ENCODE measurements around the gene PVALEF. TPM values are rescaled to one million over a fixed set of nuclear protein-coding genes. Genes with fewer than 3 reads are reported as not detected.

The PVALEF gene
- total RNA-seq, 1 donor from 2014 or later = not detected

DNA sequence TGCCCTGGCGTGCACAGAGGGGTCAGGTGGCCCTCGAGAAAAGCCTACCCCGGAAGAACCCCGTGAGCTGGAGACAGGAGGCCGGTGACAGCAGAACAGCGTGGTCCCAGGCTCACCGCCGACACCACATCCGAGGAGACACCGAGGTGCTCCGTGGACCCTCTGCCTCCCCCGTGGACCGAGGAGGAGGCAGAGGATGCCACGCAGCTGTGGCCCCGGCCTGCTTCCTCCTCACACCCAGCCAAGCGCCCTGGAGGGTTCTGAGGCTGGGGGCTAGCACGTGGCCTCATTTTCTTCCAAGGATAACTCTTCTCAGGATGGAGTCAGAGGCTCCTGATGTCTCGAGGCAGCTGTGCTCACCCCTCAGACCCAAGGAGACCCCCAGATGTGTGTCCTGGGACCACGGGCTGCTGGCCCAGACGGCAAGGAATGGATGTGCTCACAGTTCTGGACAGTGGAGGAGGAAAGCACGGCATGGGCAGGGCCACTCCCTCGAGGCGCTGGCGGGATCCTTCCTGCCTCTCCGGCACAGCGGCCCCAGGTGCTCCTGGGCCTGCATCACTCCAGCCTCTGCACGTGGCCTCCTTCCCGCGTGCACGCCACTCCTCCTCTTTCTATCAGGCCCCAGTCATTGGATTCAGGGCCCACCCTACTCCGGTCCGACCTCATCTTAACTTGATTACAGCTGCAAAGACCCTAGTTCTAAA lies 4.4 kb upstream of the PVALEF start:
- intact Hi-C loops (cut with micrococcal nuclease) = no loop called here
- H3K9me3 Mint-ChIP-seq = no peaks in the 10 kb centered on the region
- ATAC-seq (ENCODE audit: low read depth) = no peak
- H3K4me3 Mint-ChIP-seq = no peak overlapping the region
- ChIA-PET POLR2A (no interaction called here), CTCF (interaction anchor here (0.6 kb wide), 1 partner anchor 1327 kb away, joined by 3 read pairs; no protein-coding TSS in a partner anchor)
- no peak overlapping the region for H3K27ac Mint-ChIP-seq
- TF ChIP-seq CTCF (IDR thresholded peaks at IDR 0.05) = no peak
- DNase-seq = no peak
- peaks cover 4% of the 10 kb centered on the region for H3K4me1 Mint-ChIP-seq
- H3K27me3 Mint-ChIP-seq = peaks cover 22% of the 10 kb centered on the region
- H3K36me3 Mint-ChIP-seq (ENCODE audit: low read depth) = no peaks in the 10 kb centered on the region

DNA sequence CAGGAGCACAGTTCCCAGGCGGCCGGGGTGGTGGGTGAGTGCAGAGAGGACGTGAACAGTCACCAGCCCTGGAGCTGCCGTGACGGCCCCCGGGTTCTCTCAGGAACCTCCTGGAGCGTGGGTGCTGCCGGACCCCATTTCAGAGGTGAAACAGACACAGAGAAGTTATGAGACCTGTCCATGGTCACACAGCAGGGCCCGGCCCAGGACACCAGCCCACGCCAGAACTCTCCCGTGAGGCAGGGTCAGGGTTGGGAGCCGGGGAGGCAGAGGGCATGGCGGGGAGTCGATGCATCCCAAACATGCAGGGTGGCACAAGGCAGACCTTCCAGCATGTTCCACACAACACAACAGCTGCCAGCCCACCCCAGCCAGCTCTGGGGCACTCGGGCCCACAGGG lies 3.8 kb upstream of the PVALEF start:
- intact Hi-C loops (cut with micrococcal nuclease) = no loop called here
- no peak for TF ChIP-seq CTCF (IDR thresholded peaks at IDR 0.05)
- no peak for DNase-seq
- peaks cover 4% of the 10 kb centered on the region for H3K4me1 Mint-ChIP-seq
- H3K27me3 Mint-ChIP-seq = peaks cover 22% of the 10 kb centered on the region
- ChIA-PET POLR2A (no interaction called here), CTCF (no interaction called here)
- no peaks in the 10 kb centered on the region for H3K9me3 Mint-ChIP-seq
- H3K4me3 Mint-ChIP-seq = no peak overlapping the region
- no peak for ATAC-seq (ENCODE audit: low read depth)
- H3K36me3 Mint-ChIP-seq (ENCODE audit: low read depth) = no peaks in the 10 kb centered on the region
- H3K27ac Mint-ChIP-seq = no peak overlapping the region

GRCh38 chr17:81161972-81162371 lies 3.3 kb upstream of the PVALEF start:
- ATAC-seq (ENCODE audit: low read depth) (no peak), DNase-seq (no peak)
- CTCF ChIA-PET = no interaction called here
- peaks cover 22% of the 10 kb centered on the region for H3K27me3 Mint-ChIP-seq
- intact Hi-C loops (cut with micrococcal nuclease) = no loop called here
- H3K36me3 Mint-ChIP-seq (ENCODE audit: low read depth) = no peaks in the 10 kb centered on the region
- POLR2A ChIA-PET = no interaction called here
- no peak overlapping the region for H3K4me3 Mint-ChIP-seq
- TF ChIP-seq CTCF (IDR thresholded peaks at IDR 0.05) = no peak
- no peak overlapping the region for H3K27ac Mint-ChIP-seq
- peaks cover 4% of the 10 kb centered on the region for H3K4me1 Mint-ChIP-seq
- H3K9me3 Mint-ChIP-seq = no peaks in the 10 kb centered on the region

GRCh38 chr17:81162491-81162890 lies 2.8 kb upstream of the PVALEF start:
- intact Hi-C loops (cut with micrococcal nuclease) = no loop called here
- Mint-ChIP-seq H3K36me3 (ENCODE audit: low read depth) (no peaks in the 10 kb centered on the region), H3K9me3 (no peaks in the 10 kb centered on the region), H3K27me3 (peaks cover 25% of the 10 kb centered on the region), H3K4me3 (no peak overlapping the region), H3K27ac (no peak overlapping the region), H3K4me1 (peaks cover 5% of the 10 kb centered on the region)
- DNase-seq (no peak), ATAC-seq (ENCODE audit: low read depth) (no peak)
- TF ChIP-seq CTCF (IDR thresholded peaks at IDR 0.05) = no peak
- CTCF ChIA-PET = no interaction called here
- POLR2A ChIA-PET = no interaction called here

- Mint-ChIP-seq H3K4me1 (peaks cover 5% of the 10 kb centered on the region), H3K4me3 (no peak overlapping the region), H3K27ac (no peak overlapping the region), H3K27me3 (peaks cover 25% of the 10 kb centered on the region), H3K36me3 (ENCODE audit: low read depth) (no peaks in the 10 kb centered on the region), H3K9me3 (no peaks in the 10 kb centered on the region)
- TF ChIP-seq CTCF (IDR thresholded peaks at IDR 0.05) = no peak
- POLR2A ChIA-PET = no interaction called here
- intact Hi-C loops (cut with micrococcal nuclease) = no loop called here
- no peak for DNase-seq
- CTCF ChIA-PET = no interaction called here
- no peak for ATAC-seq (ENCODE audit: low read depth)
Observed at GRCh38 chr17:81163051-81163695, 2.1 kb upstream of the PVALEF start.

Measured in activated B cell treated with CpG ODN at 0.5 μM for 24 hours (primary cell).